ENCODE results near the gene SAC3D1. TPM values are rescaled to one million over a fixed set of nuclear protein-coding genes. Genes with fewer than 3 reads are reported as not detected.

SAC3D1 gene
- total and polyA plus RNA-seq, 8 donors, result 8.9 to 15.4 (median 12.5) TPM

- DNase-seq, result peak in 3 of 4 donors; percentile 16 to 83 (median 77)
Observed at GRCh38 chr11:65043881-65044501, 3.0 kb downstream of the SAC3D1 start.

GRCh38 chr11:65045061-65045460, 4.1 kb downstream of the SAC3D1 start:
- Histone ChIP-seq H3K27me3 (no peaks in the 10 kb centered on the region), H3K4me3 (no peak overlapping the region), H3K27ac (no peak overlapping the region), H3K9me3 (no peaks in the 10 kb centered on the region), H3K36me3 (peaks cover 0 to 17% of the 10 kb centered on the region in 2 donors), H3K4me1 (peaks cover 23 to 64% of the 10 kb centered on the region in 2 donors)
- TF ChIP-seq, protein P1, sequence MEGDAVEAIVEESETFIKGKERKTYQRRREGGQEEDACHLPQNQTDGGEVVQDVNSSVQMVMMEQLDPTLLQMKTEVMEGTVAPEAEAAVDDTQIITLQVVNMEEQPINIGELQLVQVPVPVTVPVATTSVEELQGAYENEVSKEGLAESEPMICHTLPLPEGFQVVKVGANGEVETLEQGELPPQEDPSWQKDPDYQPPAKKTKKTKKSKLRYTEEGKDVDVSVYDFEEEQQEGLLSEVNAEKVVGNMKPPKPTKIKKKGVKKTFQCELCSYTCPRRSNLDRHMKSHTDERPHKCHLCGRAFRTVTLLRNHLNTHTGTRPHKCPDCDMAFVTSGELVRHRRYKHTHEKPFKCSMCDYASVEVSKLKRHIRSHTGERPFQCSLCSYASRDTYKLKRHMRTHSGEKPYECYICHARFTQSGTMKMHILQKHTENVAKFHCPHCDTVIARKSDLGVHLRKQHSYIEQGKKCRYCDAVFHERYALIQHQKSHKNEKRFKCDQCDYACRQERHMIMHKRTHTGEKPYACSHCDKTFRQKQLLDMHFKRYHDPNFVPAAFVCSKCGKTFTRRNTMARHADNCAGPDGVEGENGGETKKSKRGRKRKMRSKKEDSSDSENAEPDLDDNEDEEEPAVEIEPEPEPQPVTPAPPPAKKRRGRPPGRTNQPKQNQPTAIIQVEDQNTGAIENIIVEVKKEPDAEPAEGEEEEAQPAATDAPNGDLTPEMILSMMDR (IDR thresholded peaks at IDR 0.05), result no peak
- DNase-seq, result peak in 1 of 4 donors; percentile 31
- ATAC-seq, result no peak
- intact Hi-C loops (cut with DNase I), result no loop called here

More at GRCh38 chr11:65043881-65044501, 3.0 kb downstream of the SAC3D1 start:
- no peaks in the 10 kb centered on the region for H3K9me3 ChIP-seq
- H3K27me3 ChIP-seq, result no peaks in the 10 kb centered on the region
- H3K27ac ChIP-seq, result peak overlapping the region; percentile 26 to 61
- TF ChIP-seq, protein P1 (IDR thresholded peaks at IDR 0.05), result no peak
- peak; percentile 40 for ATAC-seq
- peaks cover 0 to 26% of the 10 kb centered on the region in 2 donors for H3K36me3 ChIP-seq
- intact Hi-C loops (cut with DNase I), result no loop called here
- no peak overlapping the region for H3K4me3 ChIP-seq
- H3K4me1 ChIP-seq, result peaks cover 23 to 68% of the 10 kb centered on the region in 2 donors

DNA sequence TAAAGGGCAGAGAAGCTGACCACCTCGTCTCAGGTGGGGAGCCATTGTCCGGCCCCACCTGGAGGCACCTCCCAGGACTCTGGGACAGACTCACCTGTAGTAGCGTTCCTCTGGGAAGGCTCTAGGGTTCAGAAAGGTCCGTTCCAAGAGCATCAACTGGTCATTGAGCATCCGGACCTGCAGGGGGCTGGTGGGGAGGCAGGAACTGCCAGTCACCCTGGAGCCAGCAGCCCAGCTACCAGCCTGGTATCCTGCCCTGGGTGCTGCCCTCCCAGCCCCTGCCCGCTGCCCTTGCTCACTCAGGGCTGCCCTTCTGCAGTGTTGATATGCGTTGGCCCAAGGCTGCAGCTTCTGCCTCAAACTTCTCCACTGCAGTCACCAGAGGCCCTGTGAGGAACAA, 4.7 kb downstream of the SAC3D1 start:
- ATAC-seq, result no peak

DNA sequence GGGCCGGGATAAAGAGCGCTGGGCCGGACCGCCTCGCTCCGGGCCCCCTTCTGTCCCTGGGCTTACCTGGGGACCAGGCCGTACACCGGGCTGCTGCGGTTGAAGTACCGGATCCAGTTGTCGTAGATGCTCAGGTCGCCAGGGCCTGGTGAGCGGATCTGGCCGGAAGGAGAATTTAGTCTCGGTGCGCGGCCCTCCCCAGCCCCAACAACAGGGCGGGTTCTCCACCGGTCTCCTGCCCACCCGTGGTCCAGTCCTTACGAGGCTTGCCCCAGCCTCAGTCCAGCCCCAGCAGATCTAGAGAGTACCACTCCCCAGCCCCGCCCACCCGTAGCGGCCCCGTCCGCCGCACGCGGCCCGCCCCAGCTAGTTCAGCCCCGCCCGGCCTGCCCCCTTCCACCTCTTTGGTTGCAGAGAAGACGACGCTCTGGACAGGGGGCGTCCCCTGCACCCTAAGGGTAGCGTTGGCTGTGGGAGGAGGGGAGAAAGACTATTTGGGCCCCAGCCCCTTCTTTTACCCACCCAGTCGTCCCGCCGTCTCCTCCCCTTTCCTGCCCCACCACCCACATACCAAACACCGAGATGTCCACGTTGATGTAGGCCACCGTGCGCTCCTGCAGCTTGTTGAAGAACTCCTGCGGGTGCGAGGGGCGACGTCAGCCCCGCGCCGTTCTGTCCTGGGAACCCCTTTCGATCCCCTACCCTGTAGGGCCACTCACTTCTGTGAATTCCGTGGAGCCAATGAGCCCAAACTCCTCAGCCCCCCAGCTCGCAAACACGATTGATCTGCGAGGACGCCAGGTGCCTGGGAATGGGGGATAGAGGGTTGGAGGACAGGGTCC, 6.8 kb downstream of the SAC3D1 start:
- DNase-seq, result peak in 3 of 4 donors; percentile 13 to 87 (median 13)

More for the DNA sequence above, 4.7 kb downstream of the SAC3D1 start:
- H3K4me1 ChIP-seq, result peaks cover 23 to 57% of the 10 kb centered on the region in 2 donors
- no peak overlapping the region for H3K27ac ChIP-seq
- intact Hi-C loops (cut with DNase I), result no loop called here
- peaks cover 0 to 17% of the 10 kb centered on the region in 2 donors for H3K36me3 ChIP-seq
- TF ChIP-seq, protein P1 (IDR thresholded peaks at IDR 0.05), result no peak
- DNase-seq, result peak in 1 of 4 donors; percentile 63
- no peaks in the 10 kb centered on the region for H3K27me3 ChIP-seq
- H3K9me3 ChIP-seq, result no peaks in the 10 kb centered on the region
- no peak overlapping the region for H3K4me3 ChIP-seq

More for the DNA sequence above, 6.8 kb downstream of the SAC3D1 start:
- Histone ChIP-seq H3K4me3 (peak overlapping the region; percentile 47 to 54), H3K4me1 (peaks cover 11 to 41% of the 10 kb centered on the region in 2 donors), H3K27me3 (no peaks in the 10 kb centered on the region), H3K9me3 (no peaks in the 10 kb centered on the region), H3K36me3 (peaks cover 0 to 17% of the 10 kb centered on the region in 2 donors), H3K27ac (peak overlapping the region in 1 of 2 donors; percentile 23)
- ATAC-seq, result peak; percentile 11
- TF ChIP-seq, protein P1 (IDR thresholded peaks at IDR 0.05), result no peak
- intact Hi-C loops (cut with DNase I), result no loop called here

Data from left lung (tissue), 10 donors.